HepG2 (cell line): ENCODE measurements around the gene IQSEC1. TPM values are rescaled to one million over a fixed set of nuclear protein-coding genes. Genes with fewer than 3 reads are reported as not detected.

Source experiments
- ATF7-NPFF ChIP-seq: sonication (generic); formaldehyde crosslinking; IDR thresholded peaks from 2 replicates; pipeline ENCODE4 v1.8.1; 2023; ENCODE audit warnings: mild to moderate bottlenecking, low read depth, missing genetic modification reagents, moderate library complexity
- ATM ChIP-seq: fragments of 450-650 bp; IDR thresholded peaks from 2 replicates; pipeline ENCODE4 v1.7.1; 2017; ENCODE audit warnings: mild to moderate bottlenecking, borderline replicate concordance
- BCL6 ChIP-seq: IDR thresholded peaks from 2 replicates; pipeline ENCODE4 v1.6.1; 2016; ENCODE audit warnings: missing genetic modification reagents, missing compliant biosample characterization
- DPF2 ChIP-seq: sonication (generic); formaldehyde crosslinking; IDR thresholded peaks from 2 replicates; pipeline ENCODE4 v1.4.0; 2020; ENCODE audit warnings: mild to moderate bottlenecking, low read depth, missing genetic modification reagents, borderline replicate concordance
- FOSL1 ChIP-seq: sonication (generic); formaldehyde crosslinking; IDR thresholded peaks from 2 replicates; pipeline ENCODE4 v1.9.0; 2021; ENCODE audit warnings: missing genetic modification reagents, borderline replicate concordance
- HNRNPK ChIP-seq: fragments of 200-400 bp; formaldehyde crosslinking; IDR thresholded peaks from 2 replicates; pipeline ENCODE4 v1.6.1; 2018; ENCODE audit warnings: low read length, low read depth, moderate library complexity, mild to moderate bottlenecking; ENCODE audit not compliant: poor library complexity, severe bottlenecking
- KDM3A ChIP-seq: IDR thresholded peaks from 2 replicates; pipeline ENCODE4 v1.6.1; 2018; ENCODE audit warnings: low read depth, missing compliant biosample characterization
- KDM5A ChIP-seq: fragments of 200-600 bp; sonication (generic); IDR thresholded peaks from 2 replicates; pipeline ENCODE4 v1.7.0; 2018; ENCODE audit warnings: antibody characterized with exemption, mild to moderate bottlenecking, low read length, borderline replicate concordance
- LCORL ChIP-seq, 2 experiments: fragments of 450-650 bp in 1 of 2; sonication (generic) in 1 of 2; formaldehyde crosslinking in 1 of 2; IDR thresholded peaks; 2 replicates each; pipeline versions ENCODE4 v1.5.0 to v1.6.1; 2017 to 2020; ENCODE audit warnings: antibody characterized with exemption in 1 of 2, missing genetic modification reagents in 1 of 2
- MAFG ChIP-seq: sonication (generic); formaldehyde crosslinking; IDR thresholded peaks from 2 replicates; pipeline ENCODE4 v1.5.1; 2020; ENCODE audit warnings: mild to moderate bottlenecking, missing genetic modification reagents
- NPAS2 ChIP-seq: sonication (generic); formaldehyde crosslinking; IDR thresholded peaks from 2 replicates; pipeline ENCODE4 v1.8.0; 2022; ENCODE audit warnings: mild to moderate bottlenecking, missing genetic modification reagents, borderline replicate concordance
- RCOR2 ChIP-seq: IDR thresholded peaks from 2 replicates; pipeline ENCODE4 v1.6.1; 2016; ENCODE audit warnings: missing biosample characterization, missing genetic modification reagents
- RXRA ChIP-seq: sonication (generic); formaldehyde crosslinking; IDR thresholded peaks from 2 replicates; pipeline ENCODE4 v1.5.1; 2020; ENCODE audit warnings: missing genetic modification reagents
- SKI ChIP-seq: fragments of 450-650 bp; IDR thresholded peaks from one replicate; pipeline ENCODE4 v1.6.1; 2018; ENCODE audit warnings: mild to moderate bottlenecking; ENCODE audit not compliant: partially characterized antibody
- ZNF224 ChIP-seq: sonication (generic); formaldehyde crosslinking; IDR thresholded peaks from 2 replicates; pipeline ENCODE4 v1.5.0; 2020; ENCODE audit warnings: mild to moderate bottlenecking, missing genetic modification reagents
- ZNF333 ChIP-seq: sonication (generic); formaldehyde crosslinking; IDR thresholded peaks from 2 replicates; pipeline ENCODE4 v1.4.0; 2020; ENCODE audit warnings: mild to moderate bottlenecking, missing genetic modification reagents, borderline replicate concordance
- ZNF549 ChIP-seq: sonication (generic); formaldehyde crosslinking; IDR thresholded peaks from 2 replicates; pipeline ENCODE4 v1.5.0; 2020; ENCODE audit warnings: missing genetic modification reagents
- ZNF839 ChIP-seq: sonication (generic); formaldehyde crosslinking; IDR thresholded peaks from 2 replicates; pipeline ENCODE4 v1.4.0; 2020; ENCODE audit warnings: missing genetic modification reagents, mild to moderate bottlenecking, borderline replicate concordance
- ZSCAN29 ChIP-seq: sonication (generic); formaldehyde crosslinking; conservative IDR thresholded peaks from 2 replicates; pipeline ENCODE4 v1.4.0; 2020; ENCODE audit warnings: mild to moderate bottlenecking, missing genetic modification reagents
- polyA plus RNA-seq, 8 experiments: library from polyadenylated mRNA; depleted of rRNA in 3 of 8; stranded (reverse) in 7 of 8; unstranded in 1 of 8; fragments of >200 nt; fragmentation: Illumina TruSeq in 4 of 8; extraction: Trizol in 4 of 8; gene quantifications; 2 replicates each; pipeline versions ENCODE4 v1.2.1 to v1.2.3, GENCODE V29; 2011 to 2016; ENCODE audit warnings: low read depth in 4 of 8, missing spikeins in 1 of 8, mixed read lengths in 1 of 8; ENCODE audit not compliant: insufficient read depth in 1 of 8
- total RNA-seq, 5 experiments: library from RNA; depleted of rRNA; stranded (reverse); fragments of >200 nt; fragmentation: Illumina TruSeq; extraction: Trizol; gene quantifications; 2 replicates each; pipeline ENCODE4 v1.2.3, GENCODE V29; 2016; ENCODE audit warnings: low read depth in 1 of 5
- TF ChIP-seq, protein P1 (sequence below): sonication (generic); formaldehyde crosslinking; IDR thresholded peaks from 2 replicates; pipeline ENCODE4 v1.5.1; 2020; ENCODE audit warnings: missing genetic modification reagents, mild to moderate bottlenecking, borderline replicate concordance
- TF ChIP-seq, protein P2 (sequence below): sonication (generic); IDR thresholded peaks from 2 replicates; pipeline ENCODE4 v1.6.1; 2016; ENCODE audit warnings: low read depth, borderline replicate concordance
- TF ChIP-seq, protein P3 (sequence below): sonication (generic); formaldehyde crosslinking; IDR thresholded peaks from 2 replicates; pipeline ENCODE4 v1.5.1; 2020; ENCODE audit warnings: mild to moderate bottlenecking, moderate library complexity, missing genetic modification reagents
- TF ChIP-seq, protein P4 (sequence below): sonication (generic); formaldehyde crosslinking; IDR thresholded peaks from 2 replicates; pipeline ENCODE4; 2020; ENCODE audit warnings: missing genetic modification reagents, mild to moderate bottlenecking, borderline replicate concordance

IQSEC1 gene
- total and polyA plus RNA-seq, 2 of the 13 experiments (the other 11 are each of a cell fraction or from before 2014, with no cell fraction given): 17.4 to 20.2 TPM

DNA sequence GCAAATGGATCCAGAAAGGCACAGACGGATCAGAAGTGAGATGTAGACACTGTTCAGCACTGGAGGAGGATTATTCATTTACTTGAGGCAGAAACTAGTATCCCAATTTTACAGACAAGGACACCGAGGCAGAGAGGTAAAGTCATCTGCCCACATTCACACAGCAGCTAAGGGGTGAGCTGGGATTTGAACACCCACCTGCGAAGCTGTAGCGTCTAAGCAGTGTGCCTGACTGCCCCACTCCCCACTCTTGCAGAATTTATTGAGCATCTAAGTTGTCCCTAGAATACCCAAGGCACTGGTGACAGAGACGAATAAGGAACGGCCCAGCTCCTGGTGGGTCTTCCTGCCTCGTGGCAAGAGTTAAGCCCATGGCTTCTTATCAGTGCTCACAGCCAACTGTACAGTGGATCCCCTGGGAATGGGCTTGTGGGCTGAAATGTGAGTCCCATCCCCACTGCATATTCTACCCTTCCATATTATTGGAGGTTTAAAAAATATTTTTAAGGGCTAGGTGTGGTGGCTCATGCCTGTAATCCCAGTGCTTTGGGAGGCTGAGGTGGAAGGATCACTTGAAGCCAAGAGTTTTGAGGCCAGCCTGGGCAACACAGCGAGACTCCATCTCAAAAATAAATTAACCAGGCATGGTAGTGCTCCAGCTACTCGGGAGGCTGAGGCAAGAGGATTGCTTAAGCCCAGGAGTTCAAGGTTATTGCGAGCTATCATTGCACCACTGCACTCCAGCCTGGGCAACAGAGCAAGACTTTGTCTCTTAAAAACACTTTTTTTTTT, 77.6 kb downstream of the IQSEC1 start (continued):
- TF ChIP-seq, protein P1, sequence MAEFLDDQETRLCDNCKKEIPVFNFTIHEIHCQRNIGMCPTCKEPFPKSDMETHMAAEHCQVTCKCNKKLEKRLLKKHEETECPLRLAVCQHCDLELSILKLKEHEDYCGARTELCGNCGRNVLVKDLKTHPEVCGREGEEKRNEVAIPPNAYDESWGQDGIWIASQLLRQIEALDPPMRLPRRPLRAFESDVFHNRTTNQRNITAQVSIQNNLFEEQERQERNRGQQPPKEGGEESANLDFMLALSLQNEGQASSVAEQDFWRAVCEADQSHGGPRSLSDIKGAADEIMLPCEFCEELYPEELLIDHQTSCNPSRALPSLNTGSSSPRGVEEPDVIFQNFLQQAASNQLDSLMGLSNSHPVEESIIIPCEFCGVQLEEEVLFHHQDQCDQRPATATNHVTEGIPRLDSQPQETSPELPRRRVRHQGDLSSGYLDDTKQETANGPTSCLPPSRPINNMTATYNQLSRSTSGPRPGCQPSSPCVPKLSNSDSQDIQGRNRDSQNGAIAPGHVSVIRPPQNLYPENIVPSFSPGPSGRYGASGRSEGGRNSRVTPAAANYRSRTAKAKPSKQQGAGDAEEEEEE (CRISPR knock-in tag): no peak
- peak; percentile 47 for TF ChIP-seq SKI
- no peak for TF ChIP-seq ZNF549
- no peak for TF ChIP-seq ZNF333 (CRISPR knock-in tag)
- TF ChIP-seq, protein P2, sequence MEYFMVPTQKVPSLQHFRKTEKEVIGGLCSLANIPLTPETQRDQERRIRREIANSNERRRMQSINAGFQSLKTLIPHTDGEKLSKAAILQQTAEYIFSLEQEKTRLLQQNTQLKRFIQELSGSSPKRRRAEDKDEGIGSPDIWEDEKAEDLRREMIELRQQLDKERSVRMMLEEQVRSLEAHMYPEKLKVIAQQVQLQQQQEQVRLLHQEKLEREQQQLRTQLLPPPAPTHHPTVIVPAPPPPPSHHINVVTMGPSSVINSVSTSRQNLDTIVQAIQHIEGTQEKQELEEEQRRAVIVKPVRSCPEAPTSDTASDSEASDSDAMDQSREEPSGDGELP: no peak
- no peak for TF ChIP-seq ZSCAN29 (CRISPR knock-in tag)
- no peak for TF ChIP-seq HNRNPK
- 0 out of 2 replicates have a peak, but pooled peaks have one; percentile 25 for TF ChIP-seq BCL6 (CRISPR knock-in tag)
- no peak for TF ChIP-seq KDM3A (CRISPR knock-in tag)
- TF ChIP-seq KDM5A: no peak
- TF ChIP-seq, protein P3, sequence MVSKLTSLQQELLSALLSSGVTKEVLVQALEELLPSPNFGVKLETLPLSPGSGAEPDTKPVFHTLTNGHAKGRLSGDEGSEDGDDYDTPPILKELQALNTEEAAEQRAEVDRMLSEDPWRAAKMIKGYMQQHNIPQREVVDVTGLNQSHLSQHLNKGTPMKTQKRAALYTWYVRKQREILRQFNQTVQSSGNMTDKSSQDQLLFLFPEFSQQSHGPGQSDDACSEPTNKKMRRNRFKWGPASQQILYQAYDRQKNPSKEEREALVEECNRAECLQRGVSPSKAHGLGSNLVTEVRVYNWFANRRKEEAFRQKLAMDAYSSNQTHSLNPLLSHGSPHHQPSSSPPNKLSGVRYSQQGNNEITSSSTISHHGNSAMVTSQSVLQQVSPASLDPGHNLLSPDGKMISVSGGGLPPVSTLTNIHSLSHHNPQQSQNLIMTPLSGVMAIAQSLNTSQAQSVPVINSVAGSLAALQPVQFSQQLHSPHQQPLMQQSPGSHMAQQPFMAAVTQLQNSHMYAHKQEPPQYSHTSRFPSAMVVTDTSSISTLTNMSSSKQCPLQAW (CRISPR knock-in tag): no peak
- no peak for TF ChIP-seq ATM
- 0 out of 2 replicates have a peak, but pooled peaks have one; percentile 61 for TF ChIP-seq RCOR2 (CRISPR knock-in tag)
- TF ChIP-seq ZNF839 (CRISPR knock-in tag): no peak
- no peak for TF ChIP-seq ZNF224 (CRISPR knock-in tag)
- TF ChIP-seq NPAS2: no peak
- no peak for TF ChIP-seq ATF7-NPFF (CRISPR knock-in tag)
- TF ChIP-seq, protein P4, sequence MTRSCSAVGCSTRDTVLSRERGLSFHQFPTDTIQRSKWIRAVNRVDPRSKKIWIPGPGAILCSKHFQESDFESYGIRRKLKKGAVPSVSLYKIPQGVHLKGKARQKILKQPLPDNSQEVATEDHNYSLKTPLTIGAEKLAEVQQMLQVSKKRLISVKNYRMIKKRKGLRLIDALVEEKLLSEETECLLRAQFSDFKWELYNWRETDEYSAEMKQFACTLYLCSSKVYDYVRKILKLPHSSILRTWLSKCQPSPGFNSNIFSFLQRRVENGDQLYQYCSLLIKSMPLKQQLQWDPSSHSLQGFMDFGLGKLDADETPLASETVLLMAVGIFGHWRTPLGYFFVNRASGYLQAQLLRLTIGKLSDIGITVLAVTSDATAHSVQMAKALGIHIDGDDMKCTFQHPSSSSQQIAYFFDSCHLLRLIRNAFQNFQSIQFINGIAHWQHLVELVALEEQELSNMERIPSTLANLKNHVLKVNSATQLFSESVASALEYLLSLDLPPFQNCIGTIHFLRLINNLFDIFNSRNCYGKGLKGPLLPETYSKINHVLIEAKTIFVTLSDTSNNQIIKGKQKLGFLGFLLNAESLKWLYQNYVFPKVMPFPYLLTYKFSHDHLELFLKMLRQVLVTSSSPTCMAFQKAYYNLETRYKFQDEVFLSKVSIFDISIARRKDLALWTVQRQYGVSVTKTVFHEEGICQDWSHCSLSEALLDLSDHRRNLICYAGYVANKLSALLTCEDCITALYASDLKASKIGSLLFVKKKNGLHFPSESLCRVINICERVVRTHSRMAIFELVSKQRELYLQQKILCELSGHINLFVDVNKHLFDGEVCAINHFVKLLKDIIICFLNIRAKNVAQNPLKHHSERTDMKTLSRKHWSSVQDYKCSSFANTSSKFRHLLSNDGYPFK: no peak
- TF ChIP-seq MAFG (CRISPR knock-in tag): no peak
- peak; percentile 49; the same call in 1 of the 2 replicates for TF ChIP-seq RXRA (CRISPR knock-in tag)
- TF ChIP-seq FOSL1 (CRISPR knock-in tag): no peak
- 0 out of 2 replicates have a peak, but pooled peaks have one; percentile 33 for TF ChIP-seq DPF2 (CRISPR knock-in tag)
- TF ChIP-seq LCORL (IDR thresholded peaks at IDR 0.05): no peak
- TF ChIP-seq LCORL (CRISPR knock-in tag; IDR thresholded peaks at IDR 0.05): no peak
